Thyroid gland (tissue), 4 donors: ENCODE measurements around the gene API5. TPM values are rescaled to one million over a fixed set of nuclear protein-coding genes. Genes with fewer than 3 reads are reported as not detected.

Source experiments
- small RNA-seq: library from RNA; depleted of rRNA; stranded (forward); fragments of <200 nt; gene quantifications from one replicate; pipeline ENCODE3, GENCODE V24; 2016
- total RNA-seq, 4 donors: library from RNA; depleted of rRNA; stranded (reverse); fragments of >200 nt; gene quantifications; one replicate each; pipeline ENCODE4 v1.2.3, GENCODE V29; 2016

API5 gene
- total RNA-seq, 4 donors from 2014 or later = 83.2 to 257 (median 143) TPM

Small RNA genes lying within 50 kb of the gene (small RNA-seq; reads per million reads assigned to genes)
- gene RF00019 = not detected

Other genes with a start within 250 kb of the API5 start
- 100 to 1,000 TPM; 143 to 258 (median 192) TPM for gene TTC17, start 46.9 kb downstream of the API5 start, total RNA-seq